HG03520 (cell line): ENCODE results near the gene MPZL3.

Experiments used
- ATAC-seq: cut with Tn5 transposase; IDR thresholded peaks from one replicate; pipeline ENCODE4 v1.9.1; 2021; ENCODE audit warnings: mild to moderate bottlenecking, moderate library complexity; ENCODE audit not compliant: unreplicated experiment

Gene MPZL3

GRCh38 chr11:118233850-118234249, 18.3 kb downstream of the MPZL3 start:
- no peak for ATAC-seq

- no peak for ATAC-seq
Measured at GRCh38 chr11:118233377-118233776, 18.8 kb downstream of the MPZL3 start.

- no peak for ATAC-seq
Measured at GRCh38 chr11:118232659-118233058, 19.5 kb downstream of the MPZL3 start.

GRCh38 chr11:118231461-118231860, 20.7 kb downstream of the MPZL3 start:
- ATAC-seq: no peak

- no peak for ATAC-seq
Measured at GRCh38 chr11:118230088-118230487, 22.1 kb downstream of the MPZL3 start.

- ATAC-seq: no peak
Measured at GRCh38 chr11:118229274-118229847, 22.8 kb downstream of the MPZL3 start.

- peak; percentile 50 for ATAC-seq
Measured at GRCh38 chr11:118227865-118228785, 24.0 kb downstream of the MPZL3 start.

GRCh38 chr11:118226781-118227180, 25.4 kb downstream of the MPZL3 start:
- no peak for ATAC-seq

- no peak for ATAC-seq
Measured at GRCh38 chr11:118226296-118226695, 25.9 kb downstream of the MPZL3 start.

GRCh38 chr11:118224511-118225188, 27.5 kb downstream of the MPZL3 start, which contains the start of gene JAML:
TSS of gene JAML (minus strand) at chr11:118225011. CDS start at chr11:118214866, 10,145 bp downstream.
- no peak for ATAC-seq

GRCh38 chr11:118223992-118224391, 28.2 kb downstream of the MPZL3 start:
- ATAC-seq: no peak

GRCh38 chr11:118223570-118223969, 28.6 kb downstream of the MPZL3 start:
- no peak for ATAC-seq

GRCh38 chr11:118222437-118222836, 29.7 kb downstream of the MPZL3 start:
- ATAC-seq: no peak

GRCh38 chr11:118221419-118221818, 30.7 kb downstream of the MPZL3 start:
- ATAC-seq: no peak

GRCh38 chr11:118219732-118220131, 32.4 kb downstream of the MPZL3 start:
- ATAC-seq: no peak

GRCh38 chr11:118219244-118219643, 32.9 kb downstream of the MPZL3 start:
- ATAC-seq: no peak

GRCh38 chr11:118217575-118217974, 34.6 kb downstream of the MPZL3 start:
- ATAC-seq: no peak

- ATAC-seq: peak; percentile 50
Measured at GRCh38 chr11:118216621-118217481, 35.3 kb downstream of the MPZL3 start.

GRCh38 chr11:118215765-118216164, 36.4 kb downstream of the MPZL3 start:
- ATAC-seq: no peak

GRCh38 chr11:118215262-118215661, 36.9 kb downstream of the MPZL3 start:
- ATAC-seq: no peak
